Measurements from ENCODE around the gene PTPRD.

DNA sequence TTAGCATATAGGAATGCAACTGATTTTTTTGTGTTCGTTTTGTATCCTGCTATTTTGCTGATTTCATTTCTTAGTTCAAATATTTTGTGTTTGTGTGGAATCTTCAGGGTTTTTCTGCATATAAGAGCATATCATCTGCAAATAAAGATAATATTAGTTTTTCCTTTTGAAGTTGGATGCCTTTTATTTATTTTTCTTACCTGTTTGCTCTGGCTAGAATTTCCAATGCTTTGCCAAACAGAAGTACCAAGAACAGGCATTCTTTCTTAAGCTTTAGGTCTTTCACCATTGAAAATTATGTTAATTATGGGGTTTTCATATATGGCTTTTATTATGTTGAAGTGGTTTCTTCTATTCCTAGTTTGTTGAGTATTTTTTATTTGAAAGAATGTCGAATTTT is 2308.1 kb downstream of the PTPRD start:
- TF ChIP-seq, protein P1, sequence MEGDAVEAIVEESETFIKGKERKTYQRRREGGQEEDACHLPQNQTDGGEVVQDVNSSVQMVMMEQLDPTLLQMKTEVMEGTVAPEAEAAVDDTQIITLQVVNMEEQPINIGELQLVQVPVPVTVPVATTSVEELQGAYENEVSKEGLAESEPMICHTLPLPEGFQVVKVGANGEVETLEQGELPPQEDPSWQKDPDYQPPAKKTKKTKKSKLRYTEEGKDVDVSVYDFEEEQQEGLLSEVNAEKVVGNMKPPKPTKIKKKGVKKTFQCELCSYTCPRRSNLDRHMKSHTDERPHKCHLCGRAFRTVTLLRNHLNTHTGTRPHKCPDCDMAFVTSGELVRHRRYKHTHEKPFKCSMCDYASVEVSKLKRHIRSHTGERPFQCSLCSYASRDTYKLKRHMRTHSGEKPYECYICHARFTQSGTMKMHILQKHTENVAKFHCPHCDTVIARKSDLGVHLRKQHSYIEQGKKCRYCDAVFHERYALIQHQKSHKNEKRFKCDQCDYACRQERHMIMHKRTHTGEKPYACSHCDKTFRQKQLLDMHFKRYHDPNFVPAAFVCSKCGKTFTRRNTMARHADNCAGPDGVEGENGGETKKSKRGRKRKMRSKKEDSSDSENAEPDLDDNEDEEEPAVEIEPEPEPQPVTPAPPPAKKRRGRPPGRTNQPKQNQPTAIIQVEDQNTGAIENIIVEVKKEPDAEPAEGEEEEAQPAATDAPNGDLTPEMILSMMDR (IDR thresholded peaks at IDR 0.05): no peak
- no peak for TF ChIP-seq EZH2 (IDR thresholded peaks at IDR 0.05; ENCODE audit: borderline replicate concordance, insufficient read depth, low read depth, low read length, poor library complexity, severe bottlenecking)

Measured in B cell (primary cell).